ENCODE data around the gene C1QTNF1. TPM values are rescaled to one million over a fixed set of nuclear protein-coding genes. Genes with fewer than 3 reads are reported as not detected.

C1QTNF1 gene
- total RNA-seq, 1 experiment from 2014 or later, result 4.0 TPM

DNA sequence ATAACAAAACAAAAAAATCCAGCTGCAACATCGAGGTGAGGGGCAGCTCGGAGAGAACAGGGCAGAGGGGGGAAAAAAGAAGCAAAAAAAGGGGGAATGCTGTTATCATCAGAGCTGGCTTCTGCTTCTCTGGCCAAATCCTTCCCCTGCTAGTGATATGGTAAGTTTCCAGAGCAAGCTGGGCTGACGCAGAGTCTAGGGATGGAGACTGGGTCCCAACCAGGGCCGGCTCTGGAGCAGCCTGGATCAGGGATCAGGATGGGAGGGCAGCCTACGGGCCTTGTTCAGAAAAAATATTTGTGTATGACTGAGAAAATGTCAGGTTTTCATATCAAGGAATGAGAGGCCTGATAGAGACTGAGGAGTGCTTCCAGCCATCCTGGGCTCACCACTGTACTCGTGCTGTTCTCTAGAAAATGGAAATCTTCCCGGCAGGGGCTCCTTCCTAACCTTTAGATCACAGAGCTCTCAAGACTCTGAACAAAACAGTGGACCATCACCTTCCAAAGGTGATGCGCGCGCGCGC is 726 bp upstream of the C1QTNF1 start:
- intact Hi-C loops (cut with micrococcal nuclease), result no loop called here
- Histone ChIP-seq H3K4me2 (ENCODE audit: low read length) (peak overlapping the region; percentile 82), H3K4me3 (replicated peaks in 1 of 2; ENCODE audit: low read depth in 1 of 2, low read length in 2 of 2) (no peak overlapping the region), H3K9me2 (ENCODE audit: insufficient read depth) (no peaks in the 10 kb centered on the region), H3K27ac (ENCODE audit: low read depth, low read length) (no peak overlapping the region), H4K20me1 (ENCODE audit: insufficient read depth) (no peaks in the 10 kb centered on the region), H3K9ac (ENCODE audit: low read length) (0 out of 2 replicates have a peak overlapping the region, but pooled peaks have one; percentile 60), H3K4me1 (ENCODE audit: control insufficient read depth in 1 of 2, insufficient read depth in 2 of 2, low read length in 2 of 2) (peaks cover 36 to 48% of the 10 kb centered on the region in 2 experiments), H3K9me3 (ENCODE audit: control insufficient read depth in 1 of 2, insufficient read depth in 1 of 2, low read depth in 1 of 2, low read length in 2 of 2) (no peaks in the 10 kb centered on the region), H3K36me3 (ENCODE audit: control insufficient read depth in 1 of 2, insufficient read depth in 2 of 2, low read length in 2 of 2) (no peaks in the 10 kb centered on the region), H3K27me3 (ENCODE audit: insufficient read depth, low read length) (no peaks in the 10 kb centered on the region), H2AFZ (ENCODE audit: low read depth, low read length, poor library complexity, severe bottlenecking) (no peak overlapping the region), H3K79me2 (ENCODE audit: insufficient read depth, low read length) (no peaks in the 10 kb centered on the region)
- POLR2A ChIA-PET, result no interaction called here
- RAD21 ChIA-PET (ENCODE audit: low non-redundant PET in 1 of 2, low total read pairs in 2 of 2, uncharacterized antibody in 2 of 2, unreplicated experiment in 2 of 2), result no interaction called here
- ATAC-seq (no peak), DNase-seq (ENCODE audit: low read depth, low spot score) (no peak)
- CTCF ChIA-PET, result interaction anchor here (0.7 to 3.8 kb wide), 2 partner anchors 19 to 22 kb away, joined by 3 to 23 read pairs; no protein-coding TSS in a partner anchor
- no peak for TF ChIP-seq ZNF274 (IDR thresholded peaks at IDR 0.05; ENCODE audit: low read depth, low read length)
- no peak for TF ChIP-seq SP1 (IDR thresholded peaks at IDR 0.05; ENCODE audit: low read depth)
- no peak for TF ChIP-seq POLR2A (IDR thresholded peaks at IDR 0.05; ENCODE audit: borderline replicate concordance, extremely low read depth, insufficient read depth, insufficient read length)
- TF ChIP-seq EZH2 (IDR thresholded peaks at IDR 0.05), result no peak
- no peak for TF ChIP-seq POLR2AphosphoS5 (IDR thresholded peaks at IDR 0.05; ENCODE audit: low read depth, low read length)
- TF ChIP-seq, protein P1, sequence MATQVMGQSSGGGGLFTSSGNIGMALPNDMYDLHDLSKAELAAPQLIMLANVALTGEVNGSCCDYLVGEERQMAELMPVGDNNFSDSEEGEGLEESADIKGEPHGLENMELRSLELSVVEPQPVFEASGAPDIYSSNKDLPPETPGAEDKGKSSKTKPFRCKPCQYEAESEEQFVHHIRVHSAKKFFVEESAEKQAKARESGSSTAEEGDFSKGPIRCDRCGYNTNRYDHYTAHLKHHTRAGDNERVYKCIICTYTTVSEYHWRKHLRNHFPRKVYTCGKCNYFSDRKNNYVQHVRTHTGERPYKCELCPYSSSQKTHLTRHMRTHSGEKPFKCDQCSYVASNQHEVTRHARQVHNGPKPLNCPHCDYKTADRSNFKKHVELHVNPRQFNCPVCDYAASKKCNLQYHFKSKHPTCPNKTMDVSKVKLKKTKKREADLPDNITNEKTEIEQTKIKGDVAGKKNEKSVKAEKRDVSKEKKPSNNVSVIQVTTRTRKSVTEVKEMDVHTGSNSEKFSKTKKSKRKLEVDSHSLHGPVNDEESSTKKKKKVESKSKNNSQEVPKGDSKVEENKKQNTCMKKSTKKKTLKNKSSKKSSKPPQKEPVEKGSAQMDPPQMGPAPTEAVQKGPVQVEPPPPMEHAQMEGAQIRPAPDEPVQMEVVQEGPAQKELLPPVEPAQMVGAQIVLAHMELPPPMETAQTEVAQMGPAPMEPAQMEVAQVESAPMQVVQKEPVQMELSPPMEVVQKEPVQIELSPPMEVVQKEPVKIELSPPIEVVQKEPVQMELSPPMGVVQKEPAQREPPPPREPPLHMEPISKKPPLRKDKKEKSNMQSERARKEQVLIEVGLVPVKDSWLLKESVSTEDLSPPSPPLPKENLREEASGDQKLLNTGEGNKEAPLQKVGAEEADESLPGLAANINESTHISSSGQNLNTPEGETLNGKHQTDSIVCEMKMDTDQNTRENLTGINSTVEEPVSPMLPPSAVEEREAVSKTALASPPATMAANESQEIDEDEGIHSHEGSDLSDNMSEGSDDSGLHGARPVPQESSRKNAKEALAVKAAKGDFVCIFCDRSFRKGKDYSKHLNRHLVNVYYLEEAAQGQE (IDR thresholded peaks at IDR 0.05; ENCODE audit: low read depth), result no peak
- no peak for TF ChIP-seq ZFX (IDR thresholded peaks at IDR 0.05)
- no peak for TF ChIP-seq YY1 (IDR thresholded peaks at IDR 0.05; ENCODE audit: extremely low read depth, insufficient replicate concordance, low read depth, low read length)
- TF ChIP-seq RAD21 (IDR thresholded peaks at IDR 0.05; ENCODE audit: low read depth), result no peak
- TF ChIP-seq SRF (IDR thresholded peaks at IDR 0.05; ENCODE audit: low read depth), result no peak
- no peak for TF ChIP-seq TCF7L2 (IDR thresholded peaks at IDR 0.05; ENCODE audit: borderline replicate concordance, extremely low read depth, insufficient read depth, insufficient read length)
- no peak for TF ChIP-seq EZH2phosphoT487 (IDR thresholded peaks at IDR 0.05; ENCODE audit: borderline replicate concordance)
- no peak for TF ChIP-seq ELF1 (IDR thresholded peaks at IDR 0.05; ENCODE audit: borderline replicate concordance, low read depth)
- TF ChIP-seq, protein P2, sequence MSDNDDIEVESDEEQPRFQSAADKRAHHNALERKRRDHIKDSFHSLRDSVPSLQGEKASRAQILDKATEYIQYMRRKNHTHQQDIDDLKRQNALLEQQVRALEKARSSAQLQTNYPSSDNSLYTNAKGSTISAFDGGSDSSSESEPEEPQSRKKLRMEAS (IDR thresholded peaks at IDR 0.05), result no peak
- BruUV-seq (replicated peaks), result no TSS peak

Data from HCT116 (cell line).